ENCODE results near the gene HSPG2. TPM values are rescaled to one million over a fixed set of nuclear protein-coding genes. Genes with fewer than 3 reads are reported as not detected.

HSPG2 gene
- total and polyA plus RNA-seq, 12 donors: 38.7 to 558 (median 273) TPM

DNA sequence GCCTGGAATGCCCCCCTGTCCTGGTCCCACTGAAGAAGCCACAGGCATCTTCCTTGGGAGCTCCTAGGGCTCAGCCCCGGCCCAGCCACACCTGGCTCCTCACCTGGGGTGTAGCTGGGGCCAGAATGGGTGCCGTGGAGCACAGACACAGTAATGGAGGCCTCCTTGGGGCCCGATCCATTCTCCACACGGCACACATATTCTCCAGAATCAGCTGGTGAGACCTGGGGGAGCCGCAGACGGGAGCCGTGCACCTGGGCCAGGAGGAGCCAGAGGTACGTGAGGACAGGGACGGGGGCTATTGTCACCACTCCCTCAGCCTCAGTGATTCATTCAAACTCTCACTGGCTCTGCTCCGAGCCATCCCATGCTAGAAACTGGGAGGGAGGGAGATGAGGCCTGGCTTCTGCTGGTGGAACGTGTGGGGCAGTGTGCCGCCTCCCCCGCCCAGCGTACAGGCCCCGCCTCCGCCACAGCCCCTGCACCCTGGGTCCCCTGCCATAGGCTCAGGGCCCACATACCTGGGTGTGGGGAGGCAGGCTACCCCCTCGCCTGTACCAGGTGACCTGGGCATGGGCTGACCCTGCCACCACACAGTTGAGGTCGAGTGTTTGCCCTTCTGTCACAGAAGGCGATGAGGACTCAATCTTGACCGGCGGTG is 82.9 kb downstream of the HSPG2 start:
- DNase-seq: no peak
- no peaks in the 10 kb centered on the region for H3K27me3 ChIP-seq
- peaks cover 0 to 95% of the 10 kb centered on the region in 2 donors for H3K36me3 ChIP-seq (replicated peaks in 1 of 2)
- no peak overlapping the region for H3K27ac ChIP-seq
- 80 to 94% (median 89%) methylated on average over 3 to 21 of the region's 21 CpGs for WGBS, 4 donors
- no peaks in the 10 kb centered on the region for H3K9me3 ChIP-seq (replicated peaks in 1 of 3)
- H3K4me1 ChIP-seq (replicated peaks in 1 of 2): no peaks in the 10 kb centered on the region
- H3K4me3 ChIP-seq: no peak overlapping the region
- intact Hi-C loops (cut with DNase I): no loop called here
- TF ChIP-seq POLR2A (IDR thresholded peaks at IDR 0.05): no peak
- TF ChIP-seq, protein P1, sequence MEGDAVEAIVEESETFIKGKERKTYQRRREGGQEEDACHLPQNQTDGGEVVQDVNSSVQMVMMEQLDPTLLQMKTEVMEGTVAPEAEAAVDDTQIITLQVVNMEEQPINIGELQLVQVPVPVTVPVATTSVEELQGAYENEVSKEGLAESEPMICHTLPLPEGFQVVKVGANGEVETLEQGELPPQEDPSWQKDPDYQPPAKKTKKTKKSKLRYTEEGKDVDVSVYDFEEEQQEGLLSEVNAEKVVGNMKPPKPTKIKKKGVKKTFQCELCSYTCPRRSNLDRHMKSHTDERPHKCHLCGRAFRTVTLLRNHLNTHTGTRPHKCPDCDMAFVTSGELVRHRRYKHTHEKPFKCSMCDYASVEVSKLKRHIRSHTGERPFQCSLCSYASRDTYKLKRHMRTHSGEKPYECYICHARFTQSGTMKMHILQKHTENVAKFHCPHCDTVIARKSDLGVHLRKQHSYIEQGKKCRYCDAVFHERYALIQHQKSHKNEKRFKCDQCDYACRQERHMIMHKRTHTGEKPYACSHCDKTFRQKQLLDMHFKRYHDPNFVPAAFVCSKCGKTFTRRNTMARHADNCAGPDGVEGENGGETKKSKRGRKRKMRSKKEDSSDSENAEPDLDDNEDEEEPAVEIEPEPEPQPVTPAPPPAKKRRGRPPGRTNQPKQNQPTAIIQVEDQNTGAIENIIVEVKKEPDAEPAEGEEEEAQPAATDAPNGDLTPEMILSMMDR (IDR thresholded peaks at IDR 0.05): no peak

- peaks cover 0 to 95% of the 10 kb centered on the region in 2 donors for H3K36me3 ChIP-seq (replicated peaks in 1 of 2)
- H3K4me3 ChIP-seq: no peak overlapping the region
- intact Hi-C loops (cut with DNase I): no loop called here
- no peaks in the 10 kb centered on the region for H3K9me3 ChIP-seq (replicated peaks in 1 of 3)
- TF ChIP-seq, protein P1 (IDR thresholded peaks at IDR 0.05): no peak
- TF ChIP-seq POLR2A (IDR thresholded peaks at IDR 0.05): no peak
- WGBS, 4 donors: 85 to 95% (median 89%) methylated on average over 4 to 7 of the region's 7 CpGs
- no peak for DNase-seq
- no peaks in the 10 kb centered on the region for H3K27me3 ChIP-seq
- no peak overlapping the region for H3K27ac ChIP-seq
- no peaks in the 10 kb centered on the region for H3K4me1 ChIP-seq (replicated peaks in 1 of 2)
Observed at GRCh38 chr1:21853131-21853427, 84.0 kb downstream of the HSPG2 start.

DNA sequence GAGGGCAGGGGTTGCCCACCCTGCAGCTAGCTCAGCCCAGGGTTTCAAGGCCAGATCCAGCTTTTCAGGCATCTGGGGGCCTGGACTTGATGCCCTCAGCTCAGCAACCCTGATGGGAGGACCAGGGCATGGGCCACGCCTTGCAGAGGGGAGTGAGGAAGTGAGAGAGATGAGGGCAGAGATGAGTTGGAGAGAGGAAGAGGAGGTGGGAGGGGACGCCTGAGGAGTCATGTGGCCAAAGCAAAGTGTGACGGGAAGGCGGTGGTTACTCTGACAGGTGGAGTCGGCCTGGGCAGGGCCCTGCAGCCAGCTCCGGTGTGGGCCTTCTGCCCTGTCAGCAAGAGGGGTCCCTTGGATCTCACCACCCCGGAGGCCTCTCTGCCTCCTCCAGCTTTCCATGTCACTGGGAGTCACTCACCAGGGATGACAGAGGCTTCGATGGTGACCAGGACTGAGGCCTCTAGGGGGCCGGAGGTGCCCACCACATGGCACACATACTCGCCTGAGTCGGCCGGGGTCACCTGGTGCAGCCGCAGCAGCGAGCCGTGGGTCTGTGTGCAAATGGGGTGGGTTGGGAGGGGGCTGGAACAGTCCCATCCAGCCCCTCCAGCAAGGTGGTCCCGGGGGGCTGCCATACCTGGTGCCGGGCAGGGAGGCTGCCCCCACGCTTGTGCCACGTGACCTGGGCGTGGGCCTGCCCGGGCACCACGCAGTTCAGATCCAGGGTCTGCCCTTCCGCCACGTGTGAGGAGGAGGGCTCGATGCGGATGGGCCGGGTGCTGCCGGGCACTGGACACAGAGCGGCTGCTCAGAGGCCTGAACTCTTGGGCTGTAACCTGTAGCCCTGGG is 84.6 kb downstream of the HSPG2 start:
- Histone ChIP-seq H3K27me3 (no peaks in the 10 kb centered on the region), H3K27ac (no peak overlapping the region), H3K36me3 (replicated peaks in 1 of 2) (peaks cover 0 to 98% of the 10 kb centered on the region in 2 donors), H3K9me3 (replicated peaks in 1 of 3) (no peaks in the 10 kb centered on the region), H3K4me3 (no peak overlapping the region), H3K4me1 (replicated peaks in 1 of 2) (no peaks in the 10 kb centered on the region)
- TF ChIP-seq POLR2A (IDR thresholded peaks at IDR 0.05): no peak
- TF ChIP-seq, protein P1 (IDR thresholded peaks at IDR 0.05): no peak
- WGBS, 4 donors: 80 to 91% (median 88%) methylated on average over 15 to 29 of the region's 29 CpGs
- DNase-seq: peak in 1 of 7 donors; percentile 11
- intact Hi-C loops (cut with DNase I): no loop called here

DNA sequence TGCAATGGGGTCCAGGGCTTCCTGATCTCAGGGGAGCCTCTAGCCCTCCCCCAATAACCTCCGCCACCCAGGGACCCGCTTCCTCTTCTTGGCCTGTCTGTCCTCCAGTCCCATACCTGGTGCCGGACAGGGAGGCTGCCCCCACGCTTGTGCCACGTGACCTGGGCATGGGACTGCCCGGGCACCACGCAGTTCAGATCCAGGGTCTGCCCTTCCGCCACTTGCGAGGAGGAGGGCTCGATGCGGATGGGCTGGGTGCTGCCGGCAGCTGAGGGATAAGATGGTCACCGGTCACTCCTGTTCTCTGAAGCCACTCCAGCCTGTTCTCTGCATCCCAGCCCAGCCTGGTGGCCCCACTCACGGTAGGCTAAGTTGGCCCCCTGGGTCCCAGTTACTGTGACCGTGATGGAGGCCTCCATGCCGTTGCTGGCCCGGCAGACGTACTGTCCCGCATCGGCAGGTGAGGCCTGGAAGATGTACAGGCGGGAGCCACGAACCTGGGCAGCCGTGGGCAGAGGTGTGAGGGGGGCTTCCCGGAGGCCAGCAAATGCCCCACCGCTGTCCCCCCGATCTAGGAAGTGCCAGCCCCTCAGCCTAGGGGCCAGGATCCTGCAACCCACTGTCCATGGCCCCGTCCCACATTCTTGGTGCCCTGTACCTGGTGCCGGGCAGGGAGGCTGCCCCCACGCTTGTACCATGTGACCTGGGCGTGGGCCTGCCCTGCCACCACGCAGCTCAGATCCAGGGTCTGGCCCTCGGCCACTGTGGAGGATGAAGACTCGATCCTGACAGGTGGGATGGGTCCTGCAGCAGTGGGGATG is 85.5 kb downstream of the HSPG2 start:
- H3K4me3 ChIP-seq: no peak overlapping the region
- intact Hi-C loops (cut with DNase I): no loop called here
- H3K36me3 ChIP-seq (replicated peaks in 1 of 2): peaks cover 0 to 98% of the 10 kb centered on the region in 2 donors
- no peaks in the 10 kb centered on the region for H3K9me3 ChIP-seq (replicated peaks in 1 of 3)
- no peak for DNase-seq
- WGBS, 4 donors: 88 to 95% (median 93%) methylated on average over 10 to 33 of the region's 33 CpGs
- no peaks in the 10 kb centered on the region for H3K4me1 ChIP-seq (replicated peaks in 1 of 2)
- H3K27me3 ChIP-seq: no peaks in the 10 kb centered on the region
- TF ChIP-seq, protein P1 (IDR thresholded peaks at IDR 0.05): no peak
- no peak for TF ChIP-seq POLR2A (IDR thresholded peaks at IDR 0.05)
- H3K27ac ChIP-seq: no peak overlapping the region
